HEK293 (cell line): ENCODE measurements around the gene SLC47A2.

Experiments used
- BCL11A ChIP-seq: fragments of 450-650 bp; formaldehyde crosslinking; IDR thresholded peaks from 2 replicates; pipeline ENCODE4 v1.5.1; 2016; ENCODE audit warnings: low read depth, missing biosample characterization, missing genetic modification characterization
- ELK4 ChIP-seq: IDR thresholded peaks from 2 replicates; pipeline ENCODE4 v1.6.1; 2011; ENCODE audit warnings: mild to moderate bottlenecking, low read depth, low read length, borderline replicate concordance
- ZFHX2 ChIP-seq: fragments of 450-650 bp; formaldehyde crosslinking; conservative IDR thresholded peaks from 2 replicates; pipeline ENCODE4 v1.5.1; 2016; ENCODE audit warnings: missing biosample characterization, missing genetic modification characterization
- ZFP37 ChIP-seq: fragments of 450-650 bp; formaldehyde crosslinking; IDR thresholded peaks from 2 replicates; pipeline ENCODE4 v1.5.1; 2016; ENCODE audit warnings: missing biosample characterization, missing genetic modification characterization
- ZNF112 ChIP-seq: fragments of 450-650 bp; formaldehyde crosslinking; IDR thresholded peaks from 2 replicates; pipeline ENCODE4 v1.5.0; 2017; ENCODE audit warnings: missing biosample characterization, missing genetic modification characterization
- ZNF16 ChIP-seq: fragments of 450-650 bp; formaldehyde crosslinking; IDR thresholded peaks from 2 replicates; pipeline ENCODE4 v1.5.1; 2016; ENCODE audit warnings: low read depth, missing biosample characterization, missing genetic modification characterization
- ZNF530 ChIP-seq: fragments of 450-650 bp; formaldehyde crosslinking; IDR thresholded peaks from 2 replicates; pipeline ENCODE4 v1.5.1; 2016; ENCODE audit warnings: low read depth, missing biosample characterization, missing genetic modification characterization
- TF ChIP-seq, protein P1 (sequence below): fragments of 450-650 bp; formaldehyde crosslinking; IDR thresholded peaks from 2 replicates; pipeline ENCODE4 v1.5.1; 2016; ENCODE audit warnings: missing biosample characterization, missing genetic modification characterization
- TF ChIP-seq, protein P2 (sequence below): fragments of 450-650 bp; formaldehyde crosslinking; IDR thresholded peaks from 2 replicates; pipeline ENCODE4 v1.5.1; 2017; ENCODE audit warnings: missing biosample characterization, missing genetic modification characterization
- TF ChIP-seq, protein P3 (sequence below): fragments of 450-650 bp; formaldehyde crosslinking; IDR thresholded peaks from 2 replicates; pipeline ENCODE4 v1.5.1; 2016; ENCODE audit warnings: missing biosample characterization, missing genetic modification characterization

GRCh38 chr17:19652595-19652994 is 63.8 kb downstream of the SLC47A2 start:
- TF ChIP-seq ZNF16 (tag by site-specific recombination) (no peak), ZFP37 (tag by site-specific recombination) (no peak), ELK4 (no peak), BCL11A (no peak), ZNF530 (tag by site-specific recombination) (no peak), ZFHX2 (tag by site-specific recombination) (no peak), ZNF112 (tag by site-specific recombination) (no peak)
- TF ChIP-seq, protein P1, sequence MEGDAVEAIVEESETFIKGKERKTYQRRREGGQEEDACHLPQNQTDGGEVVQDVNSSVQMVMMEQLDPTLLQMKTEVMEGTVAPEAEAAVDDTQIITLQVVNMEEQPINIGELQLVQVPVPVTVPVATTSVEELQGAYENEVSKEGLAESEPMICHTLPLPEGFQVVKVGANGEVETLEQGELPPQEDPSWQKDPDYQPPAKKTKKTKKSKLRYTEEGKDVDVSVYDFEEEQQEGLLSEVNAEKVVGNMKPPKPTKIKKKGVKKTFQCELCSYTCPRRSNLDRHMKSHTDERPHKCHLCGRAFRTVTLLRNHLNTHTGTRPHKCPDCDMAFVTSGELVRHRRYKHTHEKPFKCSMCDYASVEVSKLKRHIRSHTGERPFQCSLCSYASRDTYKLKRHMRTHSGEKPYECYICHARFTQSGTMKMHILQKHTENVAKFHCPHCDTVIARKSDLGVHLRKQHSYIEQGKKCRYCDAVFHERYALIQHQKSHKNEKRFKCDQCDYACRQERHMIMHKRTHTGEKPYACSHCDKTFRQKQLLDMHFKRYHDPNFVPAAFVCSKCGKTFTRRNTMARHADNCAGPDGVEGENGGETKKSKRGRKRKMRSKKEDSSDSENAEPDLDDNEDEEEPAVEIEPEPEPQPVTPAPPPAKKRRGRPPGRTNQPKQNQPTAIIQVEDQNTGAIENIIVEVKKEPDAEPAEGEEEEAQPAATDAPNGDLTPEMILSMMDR: no peak
- TF ChIP-seq, protein P2, sequence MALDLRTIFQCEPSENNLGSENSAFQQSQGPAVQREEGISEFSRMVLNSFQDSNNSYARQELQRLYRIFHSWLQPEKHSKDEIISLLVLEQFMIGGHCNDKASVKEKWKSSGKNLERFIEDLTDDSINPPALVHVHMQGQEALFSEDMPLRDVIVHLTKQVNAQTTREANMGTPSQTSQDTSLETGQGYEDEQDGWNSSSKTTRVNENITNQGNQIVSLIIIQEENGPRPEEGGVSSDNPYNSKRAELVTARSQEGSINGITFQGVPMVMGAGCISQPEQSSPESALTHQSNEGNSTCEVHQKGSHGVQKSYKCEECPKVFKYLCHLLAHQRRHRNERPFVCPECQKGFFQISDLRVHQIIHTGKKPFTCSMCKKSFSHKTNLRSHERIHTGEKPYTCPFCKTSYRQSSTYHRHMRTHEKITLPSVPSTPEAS (tag by site-specific recombination): no peak
- TF ChIP-seq, protein P3, sequence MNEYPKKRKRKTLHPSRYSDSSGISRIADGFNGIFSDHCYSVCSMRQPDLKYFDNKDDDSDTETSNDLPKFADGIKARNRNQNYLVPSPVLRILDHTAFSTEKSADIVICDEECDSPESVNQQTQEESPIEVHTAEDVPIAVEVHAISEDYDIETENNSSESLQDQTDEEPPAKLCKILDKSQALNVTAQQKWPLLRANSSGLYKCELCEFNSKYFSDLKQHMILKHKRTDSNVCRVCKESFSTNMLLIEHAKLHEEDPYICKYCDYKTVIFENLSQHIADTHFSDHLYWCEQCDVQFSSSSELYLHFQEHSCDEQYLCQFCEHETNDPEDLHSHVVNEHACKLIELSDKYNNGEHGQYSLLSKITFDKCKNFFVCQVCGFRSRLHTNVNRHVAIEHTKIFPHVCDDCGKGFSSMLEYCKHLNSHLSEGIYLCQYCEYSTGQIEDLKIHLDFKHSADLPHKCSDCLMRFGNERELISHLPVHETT (tag by site-specific recombination): no peak
